ENCODE data around the gene KCNAB1.

Gene KCNAB1

GRCh38 chr3:156511987-156512677 lies 391.8 kb downstream of the KCNAB1 start:
- no peak for DNase-seq

- DNase-seq: no peak
Observed at GRCh38 chr3:156513619-156514018, 393.2 kb downstream of the KCNAB1 start.

- DNase-seq: no peak
Observed at GRCh38 chr3:156516284-156516683, 395.9 kb downstream of the KCNAB1 start.

GRCh38 chr3:156516961-156517360 lies 396.6 kb downstream of the KCNAB1 start:
- no peak for DNase-seq

- no peak for DNase-seq
Observed at GRCh38 chr3:156518726-156519125, 398.3 kb downstream of the KCNAB1 start.

GRCh38 chr3:156519758-156520162 lies 399.4 kb downstream of the KCNAB1 start:
- no peak for DNase-seq

- no peak for DNase-seq
Observed at GRCh38 chr3:156522673-156523072, 402.3 kb downstream of the KCNAB1 start.

GRCh38 chr3:156525808-156526207 lies 405.4 kb downstream of the KCNAB1 start:
- DNase-seq: no peak

GRCh38 chr3:156527060-156527459 lies 406.7 kb downstream of the KCNAB1 start:
- DNase-seq: no peak

GRCh38 chr3:156530980-156531379 lies 410.6 kb downstream of the KCNAB1 start:
- no peak for DNase-seq

GRCh38 chr3:156532730-156533129 lies 412.4 kb downstream of the KCNAB1 start:
- DNase-seq: no peak

GRCh38 chr3:156533205-156533604 lies 412.8 kb downstream of the KCNAB1 start:
- DNase-seq: no peak

- DNase-seq: no peak
Observed at GRCh38 chr3:156535162-156535627, 414.8 kb downstream of the KCNAB1 start.

- DNase-seq: no peak
Observed at GRCh38 chr3:156535798-156536197, 415.4 kb downstream of the KCNAB1 start.

GRCh38 chr3:156536524-156537316 lies 416.3 kb downstream of the KCNAB1 start:
- no peak for DNase-seq

GRCh38 chr3:156539051-156539450 lies 418.7 kb downstream of the KCNAB1 start:
- DNase-seq: no peak

- DNase-seq: no peak
Observed at GRCh38 chr3:156539802-156540201, 419.4 kb downstream of the KCNAB1 start.

- no peak for DNase-seq
Observed at GRCh38 chr3:156542101-156543042, 422.0 kb downstream of the KCNAB1 start.

- DNase-seq: no peak
Observed at GRCh38 chr3:156543043-156543555, 422.7 kb downstream of the KCNAB1 start.

- DNase-seq: no peak
Observed at GRCh38 chr3:156547637-156548036, 427.3 kb downstream of the KCNAB1 start.

- DNase-seq: no peak
Observed at GRCh38 chr3:156548041-156548687, 427.8 kb downstream of the KCNAB1 start.

- DNase-seq: no peak
Observed at GRCh38 chr3:156548902-156549301, 428.5 kb downstream of the KCNAB1 start.

All from NCI-H345 (cell line).